Right lobe of liver (tissue), 6 donors: ENCODE measurements around the gene ZNF512. TPM values are rescaled to one million over a fixed set of nuclear protein-coding genes. Genes with fewer than 3 reads are reported as not detected.
"Not testable (repeated sequence)": the region's sequence is repeated elsewhere in the genome, so short reads cannot be mapped to it uniquely, and the experiment has no call there.

Experiments used
- ATAC-seq, 4 donors: fragments of 200-7000 bp; cut with Tn5 transposase; one replicate each; pipeline ENCODE4 v1.9.1; 2020; ENCODE audit warnings: mild to moderate bottlenecking in 4 of 4, moderate library complexity in 4 of 4
- DNase-seq, 3 donors: peaks; one replicate each; pipeline ENCODE4 v3.0.0-alpha.2; 2020
- H3K27ac ChIP-seq, 3 donors: fragments of 200-600 bp; one replicate each; pipeline ENCODE4 v1.8.0; 2022
- H3K27me3 ChIP-seq, 2 donors: fragments of 200-600 bp; one replicate each; pipeline ENCODE4 v1.8.0; 2022
- H3K36me3 ChIP-seq, 4 donors: fragments of 200-600 bp; sonication (generic) in 1 of 4; one replicate each; pipeline versions ENCODE4 v1.5.1 to v1.8.0; 2017 to 2022; ENCODE audit warnings: control low read depth in 1 of 4
- H3K4me1 ChIP-seq, 4 donors: fragments of 200-600 bp; sonication (generic) in 1 of 4; one replicate each; pipeline versions ENCODE4 v1.5.1 to v1.8.0; 2017 to 2022; ENCODE audit warnings: control low read depth in 1 of 4
- H3K4me3 ChIP-seq, 3 donors: fragments of 200-600 bp; one replicate each; pipeline ENCODE4 v1.8.0; 2022
- H3K9me3 ChIP-seq, 4 donors: fragments of 200-600 bp; sonication (generic) in 1 of 4; one replicate each; pipeline versions ENCODE4 v1.5.1 to v1.8.0; 2017 to 2022; ENCODE audit warnings: control low read depth in 1 of 4
- CTCF ChIP-seq, 4 donors: fragments of 200-600 bp in 3 of 4; fragments of 450-650 bp in 1 of 4; IDR thresholded peaks; one replicate each; pipeline versions ENCODE4 v1.5.1 to v1.8.0; 2016 to 2022; ENCODE audit warnings: antibody characterized with exemption in 4 of 4, mild to moderate bottlenecking in 2 of 4
- POLR2A ChIP-seq: fragments of 450-650 bp; IDR thresholded peaks from one replicate; pipeline ENCODE4 v1.6.1; 2017; ENCODE audit warnings: antibody characterized with exemption, mild to moderate bottlenecking
- WGBS: methylation state at CpG from one replicate; pipeline ENCODE4 v1.1.6; 2018; ENCODE audit warnings: low coverage, low lambda C conversion rate; ENCODE audit not compliant: insufficient coverage; ENCODE audit errors: missing lambda C conversion rate; 5-methylcytosine and 5-hydroxymethylcytosine counted together
- intact Hi-C, 2 donors: fragments of 100-400 bp; cut with DNase I; formaldehyde crosslinking; loops; one replicate each; pipeline versions ENCODE4 v1.11.2 to v1.14.1; 2022
- total RNA-seq, 6 experiments: library from RNA; depleted of rRNA in 2 of 6; stranded (reverse); fragments of >200 nt in 2 of 6; fragmentation: NEBNext Ultra II Directional in 3 of 6; extraction: Animal tissue kit (Norgen Biotek cat#: 25700) in 3 of 6; gene quantifications; one replicate each; pipeline versions ENCODE4 v1.1.0 to v1.2.4, GENCODE V29; 2016 to 2023
- donor health status: DM: no; HTN: yes; CAD: no.
- donor health status: DM: no; HTN: no; CAD: no.
- donor health status: DM: no; HTN: no; CAD: no.
- donor health status: DM: no; HTN: yes; CAD: no.
- donor health status: DM: no; HTN: yes; CAD: no.

ZNF512 gene
- total RNA-seq, 6 experiments from 2014 or later: 5.5 to 13.4 (median 6.8) TPM

GRCh38 chr2:27587025-27587424 lies 4.2 kb downstream of the ZNF512 start:
- WGBS: 100% methylated on average over 1 of the region's 2 CpGs
- no peak for ATAC-seq
- Histone ChIP-seq H3K4me3 (no peak overlapping the region), H3K4me1 (peaks cover 0 to 12% (median 0%) of the 10 kb centered on the region in 4 donors), H3K27me3 (no peaks in the 10 kb centered on the region), H3K36me3 (no peaks in the 10 kb centered on the region), H3K9me3 (no peaks in the 10 kb centered on the region), H3K27ac (no peak overlapping the region)
- no peak for DNase-seq
- intact Hi-C loops: no loop called here
- no peak for TF ChIP-seq POLR2A
- TF ChIP-seq CTCF (IDR thresholded peaks at IDR 0.05): no peak

- H3K27ac ChIP-seq: no peak overlapping the region
- no peaks in the 10 kb centered on the region for H3K36me3 ChIP-seq
- ATAC-seq: no peak
- peaks cover 0 to 12% (median 0%) of the 10 kb centered on the region in 4 donors for H3K4me1 ChIP-seq
- no peaks in the 10 kb centered on the region for H3K9me3 ChIP-seq
- intact Hi-C loops: no loop called here
- WGBS: 97% methylated on average over 2 of the region's 2 CpGs
- no peak for DNase-seq
- no peaks in the 10 kb centered on the region for H3K27me3 ChIP-seq
- TF ChIP-seq POLR2A (no peak), CTCF (IDR thresholded peaks at IDR 0.05) (no peak)
- no peak overlapping the region for H3K4me3 ChIP-seq
These were observed 5.5 kb downstream of the ZNF512 start for GRCh38 chr2:27588308-27588707.

- intact Hi-C loops: no loop called here
- Histone ChIP-seq H3K27me3 (no peaks in the 10 kb centered on the region), H3K27ac (no peak overlapping the region), H3K9me3 (no peaks in the 10 kb centered on the region), H3K4me3 (no peak overlapping the region), H3K36me3 (no peaks in the 10 kb centered on the region), H3K4me1 (no peaks in the 10 kb centered on the region)
- 52% methylated on average over 3 of the region's 3 CpGs for WGBS
- TF ChIP-seq POLR2A (no peak), CTCF (IDR thresholded peaks at IDR 0.05) (no peak)
- ATAC-seq (no peak), DNase-seq (no peak)
These were observed 8.9 kb downstream of the ZNF512 start for GRCh38 chr2:27591745-27592144.

- Histone ChIP-seq H3K27ac (no peak overlapping the region), H3K4me1 (no peaks in the 10 kb centered on the region), H3K36me3 (no peaks in the 10 kb centered on the region), H3K9me3 (no peaks in the 10 kb centered on the region), H3K4me3 (no peak overlapping the region), H3K27me3 (no peaks in the 10 kb centered on the region)
- intact Hi-C loops: no loop called here
- TF ChIP-seq POLR2A (no peak), CTCF (IDR thresholded peaks at IDR 0.05) (no peak)
- 79% methylated on average over 2 of the region's 2 CpGs for WGBS
- ATAC-seq (no peak), DNase-seq (no peak)
These were observed 10.4 kb downstream of the ZNF512 start for GRCh38 chr2:27593240-27593639.

GRCh38 chr2:27594020-27594703 lies 11.3 kb downstream of the ZNF512 start:
- intact Hi-C loops, H3K36me3 ChIP-seq, H3K4me1 ChIP-seq, H3K27ac ChIP-seq, ATAC-seq, H3K27me3 ChIP-seq, DNase-seq, H3K4me3 ChIP-seq, H3K9me3 ChIP-seq: not testable (repeated sequence)
- 100% methylated on average over 3 of the region's 45 CpGs for WGBS

GRCh38 chr2:27595412-27595811 lies 12.6 kb downstream of the ZNF512 start:
- H3K4me3 ChIP-seq, H3K27me3 ChIP-seq, H3K27ac ChIP-seq, intact Hi-C loops, ATAC-seq, DNase-seq, H3K9me3 ChIP-seq, H3K4me1 ChIP-seq: not testable (repeated sequence)
- peaks cover 0 to 13% (median 0%) of the 10 kb centered on the region in 4 donors for H3K36me3 ChIP-seq
- 95% methylated on average over 4 of the region's 9 CpGs for WGBS
